Measurements from ENCODE around the gene KIF27. TPM values are rescaled to one million over a fixed set of nuclear protein-coding genes. Genes with fewer than 3 reads are reported as not detected.
"Not testable (repeated sequence)": the region's sequence is repeated elsewhere in the genome, so short reads cannot be mapped to it uniquely, and the experiment has no call there.

KIF27 gene
- total RNA-seq, 2 donors from 2014 or later: 2.6 to 3.1 TPM

DNA sequence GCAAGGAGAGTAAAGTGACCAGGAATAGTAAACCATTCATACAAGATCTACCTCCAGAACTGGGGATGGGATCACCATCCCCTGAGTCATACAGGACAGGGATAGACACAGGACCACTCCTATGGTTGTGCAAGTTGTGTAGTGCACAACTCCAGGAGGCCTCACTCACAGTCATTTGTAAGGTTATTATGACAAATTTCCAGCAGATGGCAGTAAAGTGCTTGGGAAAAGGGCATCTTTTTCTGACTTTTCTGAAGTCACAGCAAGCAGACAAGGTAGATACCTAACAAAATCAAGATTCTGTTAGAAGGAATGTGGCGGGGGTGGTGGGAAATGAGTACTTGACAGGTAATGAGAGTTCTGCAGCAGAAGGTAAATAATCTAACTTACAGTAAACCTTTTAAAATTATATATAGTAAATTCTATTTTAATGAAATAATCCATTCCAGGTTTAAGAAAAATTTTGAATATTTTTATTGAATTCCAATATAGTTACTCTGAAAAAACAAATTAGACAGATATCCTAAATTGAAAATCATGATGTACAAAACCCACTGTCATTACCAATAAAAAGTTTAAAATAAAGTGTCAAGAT is 16.7 kb upstream of the KIF27 start:
- Mint-ChIP-seq H3K4me3 (no peak overlapping the region), H3K36me3 (ENCODE audit: low read depth) (peaks cover 45% of the 10 kb centered on the region), H3K27me3 (no peaks in the 10 kb centered on the region), H3K4me1 (no peaks in the 10 kb centered on the region), H3K9me3 (no peaks in the 10 kb centered on the region), H3K27ac (no peak overlapping the region)
- peak; percentile 55 for ATAC-seq (replicated peaks)

DNA sequence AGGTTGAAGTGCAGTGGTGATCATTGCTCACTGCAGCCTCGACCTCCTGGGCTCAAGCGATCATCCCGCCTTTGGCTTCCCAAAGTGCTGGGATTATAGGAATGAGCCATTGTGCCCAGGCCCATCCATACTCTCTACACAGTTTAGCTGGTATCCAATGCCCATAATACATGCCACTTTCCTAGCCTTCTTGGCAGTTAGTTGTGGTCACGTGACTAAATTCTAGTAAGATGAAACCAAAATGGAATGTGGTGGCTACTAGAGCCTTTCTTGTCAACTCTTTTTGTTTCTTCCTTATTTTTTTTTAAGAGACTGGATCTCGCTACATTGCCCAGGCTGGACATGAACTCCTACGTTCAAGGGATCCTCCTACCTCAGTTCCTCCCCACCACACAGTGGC is 15.3 kb upstream of the KIF27 start:
- no peak overlapping the region for H3K27ac Mint-ChIP-seq
- H3K9me3 Mint-ChIP-seq: no peaks in the 10 kb centered on the region
- H3K36me3 Mint-ChIP-seq (ENCODE audit: low read depth): peaks cover 31% of the 10 kb centered on the region
- no peak for ATAC-seq (replicated peaks)
- H3K4me3 Mint-ChIP-seq: no peak overlapping the region
- H3K27me3 Mint-ChIP-seq: no peaks in the 10 kb centered on the region
- H3K4me1 Mint-ChIP-seq: no peaks in the 10 kb centered on the region

DNA sequence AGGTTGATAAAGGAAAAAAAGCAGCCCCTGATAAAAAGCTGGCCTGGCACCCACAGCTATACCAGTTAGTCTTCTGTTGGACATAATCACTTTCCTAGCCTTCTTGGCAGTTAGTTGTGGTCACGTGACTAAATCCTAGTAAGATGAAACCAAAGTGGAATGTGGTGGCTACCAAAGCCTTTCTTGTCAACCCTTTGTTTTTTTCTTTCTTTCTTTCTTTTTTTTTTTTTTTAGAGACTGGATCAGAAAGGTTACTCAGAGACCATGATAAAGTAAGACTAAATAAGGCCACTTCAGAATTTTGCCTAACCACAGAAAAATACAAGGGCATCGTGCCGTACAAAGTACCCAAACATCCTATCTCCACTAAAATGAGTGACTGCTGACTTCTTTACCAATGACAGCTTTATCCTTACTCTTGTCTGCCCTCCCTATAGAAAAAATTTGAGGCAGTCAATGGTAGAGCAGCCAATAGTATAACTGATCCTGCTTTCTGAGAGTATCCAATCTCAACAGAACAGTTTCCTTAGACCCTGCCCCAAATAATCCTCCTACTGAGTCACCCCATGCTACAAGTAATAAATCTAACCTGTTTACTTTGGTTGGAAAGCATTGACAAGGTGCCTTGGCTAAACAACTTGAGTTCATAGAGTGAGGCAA is 14.2 kb upstream of the KIF27 start:
- Mint-ChIP-seq H3K27me3 (no peaks in the 10 kb centered on the region), H3K4me1 (no peaks in the 10 kb centered on the region), H3K9me3 (no peaks in the 10 kb centered on the region), H3K36me3 (ENCODE audit: low read depth) (peaks cover 22% of the 10 kb centered on the region), H3K27ac (no peak overlapping the region), H3K4me3 (no peak overlapping the region)
- no peak for ATAC-seq (replicated peaks)

DNA sequence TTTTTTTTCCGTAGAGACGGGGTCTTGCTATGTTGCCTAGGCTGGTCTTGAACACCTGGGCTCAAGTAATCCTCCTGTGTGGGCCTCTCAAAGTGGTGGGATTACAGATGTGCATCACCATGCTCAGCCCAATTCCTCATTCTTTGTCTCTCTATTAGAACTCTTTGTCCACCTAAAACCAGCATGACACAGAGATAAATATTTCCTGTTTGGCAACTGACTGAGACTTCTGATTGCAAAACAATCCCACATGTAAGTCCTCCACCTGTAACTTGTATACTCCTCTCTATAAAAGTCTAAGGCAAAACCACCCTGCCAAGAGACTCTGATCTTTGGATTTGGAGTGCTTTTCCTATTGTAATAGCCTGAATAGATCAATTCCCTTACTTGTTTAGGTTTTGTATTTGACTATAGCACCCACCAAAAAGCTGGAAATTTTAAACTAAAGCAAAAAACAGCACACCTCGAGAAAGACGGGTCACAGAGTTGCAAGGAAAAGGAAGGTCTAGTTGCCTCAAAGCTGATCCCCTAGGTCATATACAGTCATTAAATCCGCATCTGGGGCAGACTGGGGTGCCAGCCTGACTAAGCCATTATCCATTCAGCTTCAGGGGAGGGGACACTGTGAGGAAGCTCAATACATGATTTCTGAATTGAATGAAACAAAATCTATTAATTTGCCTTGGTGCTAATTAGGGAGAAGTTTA is 13.5 kb upstream of the KIF27 start:
- no peaks in the 10 kb centered on the region for H3K27me3 Mint-ChIP-seq
- no peak overlapping the region for H3K27ac Mint-ChIP-seq
- no peaks in the 10 kb centered on the region for H3K4me1 Mint-ChIP-seq
- peaks cover 21% of the 10 kb centered on the region for H3K36me3 Mint-ChIP-seq (ENCODE audit: low read depth)
- H3K9me3 Mint-ChIP-seq: no peaks in the 10 kb centered on the region
- no peak for ATAC-seq (replicated peaks)
- no peak overlapping the region for H3K4me3 Mint-ChIP-seq

DNA sequence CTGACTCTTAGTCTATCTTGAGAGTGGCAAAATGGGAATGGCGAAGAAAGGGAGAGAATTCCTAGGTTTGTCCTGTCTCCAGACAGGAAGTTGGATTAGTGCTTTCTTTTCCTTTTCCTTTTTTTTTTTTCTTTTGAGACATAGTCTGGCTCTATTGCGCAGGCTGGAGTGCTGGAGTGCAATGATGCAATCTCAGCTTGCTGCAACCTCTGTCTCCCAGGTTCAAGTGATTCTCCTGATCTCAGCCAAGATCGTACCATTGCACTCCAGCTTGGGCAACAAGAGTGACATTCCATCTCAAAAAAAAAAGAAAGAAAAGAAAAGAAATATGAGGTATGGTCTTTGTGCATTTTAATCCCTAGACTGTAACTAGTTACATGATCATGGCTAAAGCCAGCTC is 12.6 kb upstream of the KIF27 start:
- Mint-ChIP-seq H3K4me1 (no peaks in the 10 kb centered on the region), H3K27ac (no peak overlapping the region), H3K36me3 (ENCODE audit: low read depth) (peaks cover 12% of the 10 kb centered on the region), H3K27me3 (no peaks in the 10 kb centered on the region), H3K4me3 (no peak overlapping the region), H3K9me3 (no peaks in the 10 kb centered on the region)
- ATAC-seq (replicated peaks): no peak

DNA sequence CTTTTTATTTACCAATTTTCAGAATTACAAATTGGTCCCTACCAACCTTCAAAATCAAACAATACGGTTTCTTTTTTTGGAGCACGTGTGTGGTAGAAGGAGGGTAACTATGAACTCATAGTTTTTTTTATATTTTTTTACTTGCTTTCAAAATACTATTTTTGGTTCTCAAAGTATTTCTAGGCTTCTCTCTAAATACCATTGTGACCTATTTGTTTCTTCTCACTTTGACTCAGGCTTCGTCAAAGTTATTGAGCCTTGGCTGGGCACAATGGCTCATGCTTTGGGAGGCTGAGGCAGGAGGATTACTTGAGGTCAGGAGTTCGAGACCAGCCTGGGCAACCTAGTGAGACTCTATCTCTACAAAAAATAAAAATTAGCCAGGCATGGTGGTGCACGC is 11.6 kb upstream of the KIF27 start:
- H3K4me3 Mint-ChIP-seq: no peak overlapping the region
- H3K27me3 Mint-ChIP-seq: no peaks in the 10 kb centered on the region
- no peaks in the 10 kb centered on the region for H3K9me3 Mint-ChIP-seq
- H3K27ac Mint-ChIP-seq: no peak overlapping the region
- H3K36me3 Mint-ChIP-seq (ENCODE audit: low read depth): peaks cover 3% of the 10 kb centered on the region
- no peaks in the 10 kb centered on the region for H3K4me1 Mint-ChIP-seq
- no peak for ATAC-seq (replicated peaks)

DNA sequence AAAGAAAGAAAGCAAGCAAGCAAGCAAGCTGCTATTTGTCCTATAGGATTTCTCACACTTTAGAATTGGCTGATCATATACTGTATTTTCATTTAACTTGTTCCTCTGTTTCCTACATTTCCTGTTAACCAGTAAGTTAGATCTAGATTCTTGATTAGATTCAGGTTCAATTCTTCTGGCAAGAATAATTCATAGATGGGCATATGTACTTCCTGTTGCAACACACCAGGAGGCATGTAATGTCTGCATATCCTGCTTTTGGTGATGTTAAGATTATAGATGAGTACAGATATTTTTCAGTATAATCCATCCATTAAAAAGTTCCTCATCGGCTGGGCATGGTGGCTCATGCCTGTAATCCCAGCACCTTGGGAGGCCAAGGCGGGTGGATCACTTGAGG is 10.8 kb upstream of the KIF27 start:
- ATAC-seq (replicated peaks): no peak
- Mint-ChIP-seq H3K36me3 (ENCODE audit: low read depth) (no peaks in the 10 kb centered on the region), H3K4me3 (no peak overlapping the region), H3K9me3 (no peaks in the 10 kb centered on the region), H3K27ac (no peak overlapping the region), H3K27me3 (no peaks in the 10 kb centered on the region), H3K4me1 (no peaks in the 10 kb centered on the region)

DNA sequence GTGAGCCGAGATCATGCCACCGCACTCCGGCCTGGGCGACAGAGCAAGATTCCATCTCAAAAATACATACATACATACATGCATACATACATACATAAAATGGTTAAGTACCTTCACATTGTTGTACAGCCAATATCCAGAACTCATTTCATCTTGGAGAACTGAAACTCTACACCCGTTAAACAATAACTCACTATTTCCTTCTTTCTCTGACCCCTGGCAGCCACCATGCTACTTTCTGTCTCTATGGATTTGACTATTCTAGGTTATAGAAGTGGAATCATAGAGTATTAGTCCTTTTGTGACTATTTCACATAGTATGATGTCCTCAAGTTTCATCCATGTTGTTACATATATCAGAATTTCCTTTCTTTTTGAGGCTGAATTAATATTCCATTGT is 9.6 kb upstream of the KIF27 start:
- Mint-ChIP-seq H3K27me3 (no peaks in the 10 kb centered on the region), H3K36me3 (ENCODE audit: low read depth) (no peaks in the 10 kb centered on the region), H3K4me3 (no peak overlapping the region), H3K4me1 (no peaks in the 10 kb centered on the region), H3K9me3 (no peaks in the 10 kb centered on the region), H3K27ac (no peak overlapping the region)
- ATAC-seq (replicated peaks): no peak

DNA sequence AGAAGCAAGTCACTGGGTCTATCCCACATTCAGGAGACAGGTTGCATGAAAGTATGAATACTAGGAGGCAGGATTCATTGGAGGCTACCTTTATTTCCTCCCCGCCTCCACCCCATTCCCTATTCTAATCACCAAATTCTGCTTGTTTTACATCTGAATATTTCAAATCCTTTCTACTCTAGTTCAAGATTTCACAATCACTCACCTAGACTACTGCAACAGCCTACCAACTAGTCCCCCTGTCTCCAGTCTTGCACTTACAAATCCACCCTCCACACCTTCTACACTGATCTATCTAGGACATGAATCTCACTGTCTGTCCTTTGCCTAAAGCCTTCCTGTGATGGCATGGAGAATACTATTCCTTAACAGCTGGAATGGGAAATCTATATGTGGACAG is 6.4 kb upstream of the KIF27 start:
- H3K27me3 Mint-ChIP-seq: no peaks in the 10 kb centered on the region
- ATAC-seq (replicated peaks): no peak

DNA sequence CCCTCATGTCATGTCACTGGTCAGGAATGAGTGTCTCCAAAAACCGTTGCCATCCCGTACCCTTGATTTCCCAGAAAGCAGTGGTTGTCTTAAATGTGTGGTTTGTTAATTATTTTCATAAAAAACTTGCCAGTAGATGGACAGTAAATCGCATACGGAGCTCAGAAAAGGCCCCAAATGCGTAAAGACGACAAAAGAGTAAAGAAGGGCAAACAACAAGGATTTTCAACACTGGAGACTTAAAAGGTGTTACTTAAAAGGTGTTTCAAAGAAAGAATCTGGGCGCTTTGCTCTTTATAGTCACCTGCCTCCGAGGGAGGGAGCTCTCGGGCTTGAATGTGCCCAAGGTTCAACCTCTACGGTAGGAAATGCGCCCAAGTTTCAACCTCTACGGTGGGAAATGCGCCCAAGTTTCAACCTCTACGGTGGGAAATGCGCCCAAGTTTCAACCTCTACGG is 734 bp downstream of the KIF27 start:
- ATAC-seq (replicated peaks): peak; percentile 27
- Mint-ChIP-seq H3K4me1 (no peaks in the 10 kb centered on the region), H3K27ac (peak overlapping the region; percentile 88), H3K9me3 (no peaks in the 10 kb centered on the region), H3K27me3 (no peaks in the 10 kb centered on the region), H3K4me3 (peak overlapping the region; percentile 81), H3K36me3 (ENCODE audit: low read depth) (no peaks in the 10 kb centered on the region)

More for the DNA sequence above, 6.4 kb upstream of the KIF27 start:
- Mint-ChIP-seq H3K27ac (no peak overlapping the region), H3K4me1 (no peaks in the 10 kb centered on the region), H3K9me3 (no peaks in the 10 kb centered on the region), H3K4me3 (no peak overlapping the region), H3K36me3 (ENCODE audit: low read depth) (no peaks in the 10 kb centered on the region)

DNA sequence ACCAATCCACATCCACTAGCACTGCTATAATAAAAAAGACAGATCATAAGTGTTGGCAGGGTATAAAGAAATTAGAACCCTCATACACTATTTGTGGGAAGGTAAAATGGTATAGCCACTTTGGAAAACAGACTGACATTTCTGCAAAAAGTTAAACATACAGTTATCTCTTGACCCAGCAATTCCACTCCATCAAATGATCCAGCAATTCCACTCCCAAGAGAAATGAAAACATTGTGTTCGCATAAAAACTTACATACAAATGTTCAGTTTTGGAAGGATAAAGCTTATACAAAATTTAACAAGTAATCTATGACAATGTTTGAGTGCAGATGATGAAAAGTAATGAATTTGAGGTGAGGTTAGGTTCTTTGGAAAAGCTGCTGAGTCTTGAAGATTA is 2.1 kb downstream of the KIF27 start:
- no peaks in the 10 kb centered on the region for H3K9me3 Mint-ChIP-seq
- no peaks in the 10 kb centered on the region for H3K27me3 Mint-ChIP-seq
- no peaks in the 10 kb centered on the region for H3K4me1 Mint-ChIP-seq
- no peak overlapping the region for H3K27ac Mint-ChIP-seq
- no peaks in the 10 kb centered on the region for H3K36me3 Mint-ChIP-seq (ENCODE audit: low read depth)
- no peak for ATAC-seq (replicated peaks)
- H3K4me3 Mint-ChIP-seq: no peak overlapping the region

DNA sequence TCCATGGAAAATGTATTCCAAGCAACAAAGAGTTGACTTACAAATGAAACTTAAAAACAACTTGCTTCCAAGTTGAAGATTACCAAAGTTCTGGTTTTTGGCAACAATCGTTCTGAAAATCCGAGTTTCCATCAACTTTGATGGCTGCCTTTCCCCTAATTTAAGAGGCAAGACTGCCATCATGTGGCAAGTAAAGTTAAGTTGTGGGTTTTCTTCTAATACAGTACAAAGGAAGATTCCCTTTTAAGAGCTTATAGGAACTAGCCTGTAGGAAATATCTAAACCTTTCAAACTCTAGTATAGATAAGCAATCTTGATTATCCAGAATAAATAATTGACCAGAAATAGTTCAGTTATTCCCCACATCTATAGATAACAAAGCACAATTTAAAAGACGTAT is 9.0 kb downstream of the KIF27 start:
- not testable (repeated sequence) for H3K36me3 Mint-ChIP-seq (ENCODE audit: low read depth); H3K4me1 Mint-ChIP-seq; H3K4me3 Mint-ChIP-seq; H3K27ac Mint-ChIP-seq; H3K27me3 Mint-ChIP-seq; H3K9me3 Mint-ChIP-seq
- ATAC-seq (replicated peaks): peak; percentile 64

DNA sequence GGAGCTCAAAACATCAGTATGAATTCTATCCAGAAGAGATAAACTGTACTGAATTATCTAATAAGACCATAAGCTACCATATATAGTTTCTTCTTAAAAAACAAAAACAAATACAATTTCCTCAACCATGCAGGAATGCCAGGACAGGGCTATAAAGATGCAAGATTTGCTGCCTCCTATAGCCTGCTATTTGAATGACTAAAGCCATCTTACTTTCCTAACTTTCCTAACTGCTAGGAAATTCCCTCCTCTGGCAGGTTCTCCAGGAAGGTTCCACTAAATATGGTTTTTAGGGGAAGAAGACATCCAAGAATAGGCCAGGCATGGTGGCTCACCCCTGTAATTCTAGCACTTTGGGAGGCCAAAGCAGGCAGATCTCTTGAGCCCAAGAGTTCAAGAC is 15.1 kb downstream of the KIF27 start:
- H3K27me3 Mint-ChIP-seq: no peaks in the 10 kb centered on the region

DNA sequence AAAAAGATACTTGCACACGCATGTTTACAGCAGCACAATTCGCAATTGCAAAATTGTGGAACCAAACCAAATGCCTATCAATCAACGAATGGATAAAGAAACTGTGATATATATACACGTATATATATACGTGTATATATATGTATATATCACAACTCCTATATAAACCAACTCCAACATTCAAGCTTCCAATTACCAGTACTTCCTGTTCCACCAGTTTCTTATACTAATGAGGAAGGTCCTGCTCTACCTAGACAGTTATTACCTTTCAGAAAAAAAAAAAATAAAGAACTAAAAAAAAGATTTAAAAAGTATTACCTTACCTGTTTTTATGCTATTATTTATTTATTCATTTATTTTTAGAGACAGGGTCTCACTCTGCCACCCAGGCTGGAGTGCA is 20.6 kb downstream of the KIF27 start:
- not testable (repeated sequence) for H3K36me3 Mint-ChIP-seq (ENCODE audit: low read depth); H3K4me1 Mint-ChIP-seq; H3K9me3 Mint-ChIP-seq; H3K4me3 Mint-ChIP-seq; ATAC-seq (replicated peaks); H3K27ac Mint-ChIP-seq; H3K27me3 Mint-ChIP-seq

More for the DNA sequence above, 15.1 kb downstream of the KIF27 start:
- H3K4me1 Mint-ChIP-seq: no peaks in the 10 kb centered on the region
- no peak overlapping the region for H3K27ac Mint-ChIP-seq
- H3K36me3 Mint-ChIP-seq (ENCODE audit: low read depth): no peaks in the 10 kb centered on the region
- no peak overlapping the region for H3K4me3 Mint-ChIP-seq
- ATAC-seq (replicated peaks): no peak
- H3K9me3 Mint-ChIP-seq: no peaks in the 10 kb centered on the region

DNA sequence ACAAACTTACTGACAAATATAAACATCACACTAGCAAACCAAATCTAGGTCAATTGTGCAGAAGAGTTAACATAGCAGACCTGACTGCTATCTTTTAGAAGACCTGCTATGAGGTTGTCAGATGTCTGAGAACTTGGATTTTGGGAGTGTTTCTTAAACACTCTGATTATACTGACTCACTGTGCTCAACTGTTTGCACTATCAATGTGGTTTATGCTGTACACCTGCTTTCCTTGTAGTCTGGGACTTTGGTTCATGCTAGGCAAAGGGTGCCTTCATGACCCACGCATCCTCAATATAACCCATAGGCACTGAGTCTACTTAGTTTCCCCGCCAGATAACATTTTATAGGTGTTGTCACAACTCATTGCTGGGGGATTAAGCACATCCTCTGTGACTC is 26.9 kb downstream of the KIF27 start:
- not testable (repeated sequence) for H3K4me3 Mint-ChIP-seq; H3K36me3 Mint-ChIP-seq (ENCODE audit: low read depth); H3K27me3 Mint-ChIP-seq; H3K27ac Mint-ChIP-seq; ATAC-seq (replicated peaks); H3K9me3 Mint-ChIP-seq; H3K4me1 Mint-ChIP-seq
